Activated naive CD8-positive, alpha-beta T cell treated with anti-CD3 and anti-CD28 coated beads, Interleukin-2, amount 50 U/mL, for 24 hours (primary cell): ENCODE measurements around the gene PLA2G6.

ENCODE experiments used
- ATAC-seq: fragments of 150-1000 bp; cut with Tn5 transposase; one replicate; pipeline ENCODE4 v1.10.0; 2021
- DNase-seq: peaks from one replicate; pipeline ENCODE4 v3.0.0; 2021
- H3K27ac Mint-ChIP-seq: one replicate; pipeline ENCODE4 v1.8.0; 2021; ENCODE audit warnings: mild to moderate bottlenecking, mixed read lengths
- H3K27me3 Mint-ChIP-seq: one replicate; pipeline ENCODE4 v1.8.0; 2021; ENCODE audit warnings: mixed read lengths
- H3K36me3 Mint-ChIP-seq: one replicate; pipeline ENCODE4 v1.8.0; 2021; ENCODE audit warnings: low read depth, mixed read lengths
- H3K4me1 Mint-ChIP-seq: one replicate; pipeline ENCODE4 v1.8.0; 2021; ENCODE audit warnings: mixed read lengths
- H3K4me3 Mint-ChIP-seq: one replicate; pipeline ENCODE4 v1.8.0; 2021; ENCODE audit warnings: mild to moderate bottlenecking, moderate library complexity, mixed read lengths
- H3K9me3 Mint-ChIP-seq: one replicate; pipeline ENCODE4 v1.8.0; 2021; ENCODE audit warnings: mixed read lengths

Gene PLA2G6, protein sequence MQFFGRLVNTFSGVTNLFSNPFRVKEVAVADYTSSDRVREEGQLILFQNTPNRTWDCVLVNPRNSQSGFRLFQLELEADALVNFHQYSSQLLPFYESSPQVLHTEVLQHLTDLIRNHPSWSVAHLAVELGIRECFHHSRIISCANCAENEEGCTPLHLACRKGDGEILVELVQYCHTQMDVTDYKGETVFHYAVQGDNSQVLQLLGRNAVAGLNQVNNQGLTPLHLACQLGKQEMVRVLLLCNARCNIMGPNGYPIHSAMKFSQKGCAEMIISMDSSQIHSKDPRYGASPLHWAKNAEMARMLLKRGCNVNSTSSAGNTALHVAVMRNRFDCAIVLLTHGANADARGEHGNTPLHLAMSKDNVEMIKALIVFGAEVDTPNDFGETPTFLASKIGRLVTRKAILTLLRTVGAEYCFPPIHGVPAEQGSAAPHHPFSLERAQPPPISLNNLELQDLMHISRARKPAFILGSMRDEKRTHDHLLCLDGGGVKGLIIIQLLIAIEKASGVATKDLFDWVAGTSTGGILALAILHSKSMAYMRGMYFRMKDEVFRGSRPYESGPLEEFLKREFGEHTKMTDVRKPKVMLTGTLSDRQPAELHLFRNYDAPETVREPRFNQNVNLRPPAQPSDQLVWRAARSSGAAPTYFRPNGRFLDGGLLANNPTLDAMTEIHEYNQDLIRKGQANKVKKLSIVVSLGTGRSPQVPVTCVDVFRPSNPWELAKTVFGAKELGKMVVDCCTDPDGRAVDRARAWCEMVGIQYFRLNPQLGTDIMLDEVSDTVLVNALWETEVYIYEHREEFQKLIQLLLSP

DNA sequence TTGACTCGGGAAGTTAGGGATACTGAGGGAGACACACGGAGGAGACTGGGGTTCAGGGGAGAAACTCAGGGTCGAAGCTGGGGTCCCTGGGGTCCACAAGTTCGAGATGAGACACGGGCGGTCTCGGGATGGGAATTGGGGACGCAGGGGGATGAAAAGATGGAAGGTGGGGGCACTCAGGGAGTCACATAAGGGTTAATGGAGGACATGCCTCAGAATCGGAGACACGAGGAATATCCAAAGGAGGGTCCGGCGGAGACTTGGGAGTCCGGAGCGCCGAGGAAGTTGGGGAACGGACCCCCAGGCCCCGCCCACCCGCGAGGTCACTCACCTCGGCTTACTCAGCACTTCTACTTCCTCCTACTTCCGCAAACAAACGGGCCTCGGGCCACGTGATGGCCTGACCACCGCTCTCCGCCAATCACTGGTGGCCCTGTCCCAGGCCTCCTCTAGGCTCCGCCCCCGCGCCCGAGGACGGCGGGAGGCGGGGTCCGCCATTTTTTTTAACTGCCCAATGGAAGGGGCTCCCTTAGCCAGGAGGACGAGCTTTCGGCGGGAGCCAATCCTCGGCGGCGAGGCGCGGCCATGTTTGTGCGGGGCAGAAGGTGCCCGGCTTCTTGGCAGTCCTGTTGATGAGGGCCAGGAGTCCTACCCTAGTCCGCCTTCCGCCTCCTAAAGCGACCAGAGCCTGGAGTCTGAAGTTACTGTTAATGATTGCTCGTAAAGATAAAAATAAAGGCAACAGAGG lies at the start of gene PLA2G6:
Gene PLA2G6, minus strand, starts transcription at position 378 of the 748 bp plus-strand sequence. CDS start 12,404 bp downstream, outside the sequence.
- Mint-ChIP-seq H3K4me3 (peak within 1 kb of the TSS; percentile 95), H3K27me3 (peaks cover 3% of the 10 kb centered on the region), H3K27ac (peak within 1 kb of the TSS; percentile 92), H3K4me1 (peaks cover 53% of the 10 kb centered on the region), H3K9me3 (no peaks in the 10 kb centered on the region), H3K36me3 (no peaks in the 10 kb centered on the region)
- ATAC-seq = peak; percentile 92
- peak; percentile 98 for DNase-seq

DNA sequence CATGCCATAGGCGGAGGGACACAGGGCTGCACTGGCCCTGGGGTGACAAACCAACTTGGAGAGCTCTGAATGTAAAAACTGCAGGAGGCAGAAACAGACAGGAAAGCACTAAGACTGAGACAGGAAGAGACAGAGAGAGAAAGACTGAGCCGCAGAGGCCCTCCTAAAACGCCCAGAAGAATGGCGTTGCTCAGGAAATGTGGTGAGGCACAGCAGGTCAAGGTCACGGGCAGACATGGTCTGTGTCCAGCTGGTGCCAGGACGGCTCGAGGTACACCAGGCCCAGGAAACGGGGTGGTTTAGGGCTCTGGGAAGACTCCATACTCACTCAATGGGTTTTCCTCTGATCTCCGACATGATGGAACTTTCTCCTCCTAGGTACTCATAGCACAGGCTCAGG lies 49.3 kb upstream of the PLA2G6 start:
- DNase-seq = no peak
- ATAC-seq = no peak
- H3K27ac Mint-ChIP-seq = no peak overlapping the region
- peaks cover 4% of the 10 kb centered on the region for H3K36me3 Mint-ChIP-seq
- H3K27me3 Mint-ChIP-seq = no peaks in the 10 kb centered on the region
- H3K9me3 Mint-ChIP-seq = no peaks in the 10 kb centered on the region
- H3K4me1 Mint-ChIP-seq = peaks cover 6% of the 10 kb centered on the region
- no peak overlapping the region for H3K4me3 Mint-ChIP-seq

DNA sequence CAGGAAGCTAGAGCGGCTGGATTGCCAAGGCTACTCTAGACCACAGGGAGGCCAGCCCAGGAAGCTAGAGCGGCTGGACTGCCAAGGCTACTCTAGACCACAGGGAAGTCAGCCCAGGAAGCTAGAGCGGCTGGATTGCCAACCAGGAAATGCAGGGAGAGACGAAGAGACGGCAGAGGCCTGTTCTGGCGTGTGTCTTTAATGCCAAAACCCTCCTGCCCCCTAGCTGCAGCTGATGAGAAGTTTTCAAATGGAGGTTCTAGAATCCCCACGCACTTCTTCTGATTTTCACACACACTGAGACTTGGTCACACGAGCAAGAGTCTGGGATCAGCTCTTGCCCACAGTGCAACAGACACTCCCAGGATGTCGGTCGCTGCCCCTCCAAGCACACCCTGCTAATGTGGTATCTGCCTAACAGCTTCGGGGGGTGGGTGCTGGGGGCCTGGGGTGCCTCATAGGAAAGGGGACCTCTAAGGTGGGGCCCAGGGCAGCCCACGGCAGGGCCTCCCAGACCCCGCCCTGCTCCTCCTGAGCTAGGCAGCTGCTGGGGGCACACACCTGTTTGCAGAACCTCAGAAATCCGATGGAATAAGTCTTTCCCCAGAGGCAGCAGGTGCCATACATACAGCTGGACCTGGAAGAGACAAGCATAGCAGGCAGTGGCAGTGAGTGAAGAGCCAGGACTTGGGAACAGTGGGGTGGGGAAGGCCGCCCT lies 48.6 kb upstream of the PLA2G6 start:
- Mint-ChIP-seq H3K4me1 (peaks cover 6% of the 10 kb centered on the region), H3K4me3 (no peak overlapping the region), H3K36me3 (peaks cover 4% of the 10 kb centered on the region), H3K27ac (no peak overlapping the region), H3K9me3 (no peaks in the 10 kb centered on the region), H3K27me3 (no peaks in the 10 kb centered on the region)
- DNase-seq = peak; percentile 22
- ATAC-seq = peak; percentile 31

DNA sequence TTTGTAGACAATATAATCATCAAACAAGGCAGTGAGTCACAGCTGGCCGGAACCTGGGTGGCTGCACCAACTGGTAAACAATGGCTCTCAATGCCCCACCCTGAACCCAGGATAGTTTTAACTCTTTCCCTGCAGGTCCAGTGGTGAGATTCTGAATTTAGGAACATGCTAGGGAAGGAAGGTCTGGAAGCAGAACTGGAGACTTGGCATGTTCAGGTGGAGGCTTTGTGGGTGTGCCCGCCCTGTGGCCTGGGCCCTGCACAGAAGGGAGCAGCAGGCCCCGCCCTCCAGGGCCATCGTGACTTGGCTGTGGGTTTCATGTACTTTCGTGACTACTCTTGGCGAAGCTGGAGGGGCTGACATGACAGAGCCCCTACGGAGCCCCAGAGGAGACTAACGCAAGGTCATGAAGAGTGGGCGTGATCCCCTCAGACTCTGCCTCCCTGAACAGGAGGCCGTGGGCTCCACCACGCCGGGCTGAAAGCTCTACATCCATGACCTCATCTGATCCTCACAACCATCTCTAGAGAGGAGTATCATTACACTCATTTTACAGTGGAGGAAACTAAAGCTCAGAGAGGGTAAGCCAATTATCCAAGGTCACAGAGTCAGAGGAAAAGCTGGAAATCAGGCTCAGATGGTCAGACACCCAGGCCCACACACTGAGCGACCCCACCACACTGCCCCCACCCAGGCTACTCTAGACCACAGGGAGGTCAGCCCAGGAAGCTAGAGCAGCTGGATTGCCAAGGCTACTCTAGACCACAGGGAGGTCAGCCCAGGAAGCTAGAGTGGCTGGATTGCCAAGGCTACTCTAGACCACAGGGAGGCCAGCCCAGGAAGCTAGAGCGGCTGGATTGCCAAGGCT lies 47.5 kb upstream of the PLA2G6 start:
- H3K4me1 Mint-ChIP-seq = peaks cover 6% of the 10 kb centered on the region
- no peak overlapping the region for H3K27ac Mint-ChIP-seq
- H3K4me3 Mint-ChIP-seq = no peak overlapping the region
- ATAC-seq (peak; percentile 4), DNase-seq (no peak)
- no peaks in the 10 kb centered on the region for H3K27me3 Mint-ChIP-seq
- peaks cover 4% of the 10 kb centered on the region for H3K36me3 Mint-ChIP-seq
- no peaks in the 10 kb centered on the region for H3K9me3 Mint-ChIP-seq

DNA sequence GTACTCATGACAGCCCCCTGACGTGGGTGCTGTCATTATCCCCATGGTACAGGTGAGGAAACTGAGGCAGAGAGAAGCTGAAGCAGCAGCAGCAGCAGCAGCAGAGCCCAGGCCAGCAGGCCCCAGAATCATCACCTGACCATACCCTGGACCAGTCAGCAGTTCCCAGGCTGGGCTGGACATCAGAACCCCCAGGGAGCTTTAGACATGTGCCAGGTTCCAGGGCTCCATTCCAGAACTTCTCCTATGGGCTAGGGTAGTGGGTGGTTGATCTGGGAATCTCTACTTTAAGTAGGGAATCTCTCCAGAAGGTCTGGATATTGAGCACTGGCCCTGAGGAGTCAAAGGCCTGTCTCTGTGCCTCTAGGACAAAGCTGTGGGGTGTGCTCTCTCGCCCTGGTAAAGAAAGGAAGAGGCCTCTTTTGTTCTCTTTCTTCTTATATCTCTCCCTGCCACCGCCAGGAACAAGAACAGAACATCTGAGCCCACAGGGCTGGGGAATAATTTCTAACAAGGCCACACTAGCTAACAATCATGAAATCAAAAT lies 46.8 kb upstream of the PLA2G6 start:
- ATAC-seq = no peak
- Mint-ChIP-seq H3K36me3 (peaks cover 4% of the 10 kb centered on the region), H3K27me3 (no peaks in the 10 kb centered on the region), H3K9me3 (no peaks in the 10 kb centered on the region), H3K4me1 (peaks cover 6% of the 10 kb centered on the region), H3K4me3 (no peak overlapping the region), H3K27ac (no peak overlapping the region)
- DNase-seq = no peak

DNA sequence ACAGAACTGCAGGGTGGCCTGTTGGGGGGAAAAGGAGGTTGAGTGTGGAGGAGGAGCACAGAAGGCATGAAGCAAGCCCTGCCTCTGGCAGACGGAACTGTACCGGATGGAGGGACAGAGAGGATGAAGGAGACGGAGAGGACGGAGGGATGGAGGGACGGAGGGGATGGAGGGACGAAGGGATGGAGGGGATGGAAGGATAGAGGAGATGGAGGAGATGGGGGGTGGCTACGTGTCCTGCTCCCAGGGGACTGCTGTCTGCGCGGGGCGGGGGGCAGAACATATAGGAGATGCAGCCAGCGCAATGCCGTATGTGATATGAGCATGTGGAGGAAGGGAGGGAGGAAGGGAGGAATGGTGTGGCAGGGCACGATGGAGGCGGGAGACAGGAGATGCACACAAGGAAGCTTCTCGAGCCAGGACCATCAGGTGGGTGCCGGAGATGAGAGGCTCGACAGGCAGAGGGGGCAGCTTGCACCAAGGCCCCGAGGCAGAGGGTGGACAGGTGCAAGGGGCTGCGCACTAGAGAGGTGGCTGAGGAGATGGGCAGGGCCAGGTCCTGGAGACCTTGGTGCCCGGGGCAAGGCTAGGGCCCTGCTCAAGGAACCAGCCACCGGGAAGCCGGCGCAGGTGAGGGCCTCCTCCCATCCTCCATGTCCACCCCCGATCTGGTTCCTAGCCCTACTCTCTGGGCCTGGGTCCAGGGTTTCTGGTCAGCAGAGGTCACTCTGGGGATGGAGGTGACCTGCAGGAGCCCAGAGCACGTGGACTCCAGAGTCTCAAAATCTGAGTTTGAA lies 45.4 kb upstream of the PLA2G6 start:
- ATAC-seq (no peak), DNase-seq (no peak)
- peaks cover 6% of the 10 kb centered on the region for H3K4me1 Mint-ChIP-seq
- H3K27me3 Mint-ChIP-seq = no peaks in the 10 kb centered on the region
- no peak overlapping the region for H3K4me3 Mint-ChIP-seq
- H3K27ac Mint-ChIP-seq = no peak overlapping the region
- no peaks in the 10 kb centered on the region for H3K9me3 Mint-ChIP-seq
- peaks cover 4% of the 10 kb centered on the region for H3K36me3 Mint-ChIP-seq

DNA sequence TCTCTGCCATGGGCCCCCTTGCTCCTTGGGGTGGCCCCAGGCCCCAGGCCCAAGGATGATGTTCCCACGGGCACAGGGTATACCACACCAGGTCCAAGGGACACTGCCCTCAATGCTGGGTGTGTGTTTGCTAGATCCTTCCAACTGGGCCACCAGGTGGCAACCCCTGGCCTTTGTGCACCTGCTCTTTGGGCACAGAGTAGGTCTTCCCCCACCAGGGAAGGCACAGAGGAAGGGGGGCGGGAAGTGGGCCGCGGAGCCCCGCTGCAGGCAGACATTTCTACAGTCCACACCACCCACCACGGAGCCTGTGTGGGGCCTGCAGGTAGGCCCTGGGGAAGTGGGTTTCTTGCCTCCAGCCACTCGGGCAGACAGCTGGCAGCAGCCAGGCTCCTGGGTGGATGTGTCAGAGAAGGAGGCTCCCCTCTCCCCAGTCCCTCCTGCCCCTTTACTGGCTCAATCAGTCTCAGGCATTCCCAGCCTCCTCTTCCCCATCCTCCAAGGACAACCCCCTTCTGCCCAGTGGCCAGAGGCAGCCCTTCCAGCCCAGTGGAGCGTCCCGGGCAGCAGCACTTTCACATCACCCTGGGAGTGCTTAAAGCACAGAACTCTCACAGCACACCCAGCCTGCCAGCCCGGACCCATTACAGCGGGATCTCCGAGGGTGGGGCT lies 41.8 kb upstream of the PLA2G6 start:
- peaks cover 11% of the 10 kb centered on the region for H3K4me1 Mint-ChIP-seq
- no peaks in the 10 kb centered on the region for H3K36me3 Mint-ChIP-seq
- no peak overlapping the region for H3K27ac Mint-ChIP-seq
- no peak for ATAC-seq
- H3K4me3 Mint-ChIP-seq = no peak overlapping the region
- no peak for DNase-seq
- no peaks in the 10 kb centered on the region for H3K27me3 Mint-ChIP-seq
- H3K9me3 Mint-ChIP-seq = no peaks in the 10 kb centered on the region

DNA sequence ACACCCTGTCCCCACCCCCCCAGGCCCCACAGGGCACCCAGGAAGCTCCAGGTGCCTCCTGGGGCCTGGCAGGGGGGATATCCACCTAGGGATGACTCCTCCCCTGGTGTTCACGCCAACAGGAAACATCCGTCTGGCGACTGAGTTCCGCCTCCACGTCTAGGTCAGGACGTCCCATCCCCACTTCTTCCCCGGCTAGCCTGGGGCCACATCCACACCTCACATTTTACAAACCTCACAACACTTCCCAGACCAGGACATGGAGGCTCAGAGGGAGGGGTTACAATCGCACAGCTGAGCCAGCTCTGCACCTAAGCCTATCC lies 41.1 kb upstream of the PLA2G6 start:
- Mint-ChIP-seq H3K4me3 (no peak overlapping the region), H3K9me3 (no peaks in the 10 kb centered on the region), H3K27ac (no peak overlapping the region), H3K27me3 (no peaks in the 10 kb centered on the region), H3K4me1 (peaks cover 16% of the 10 kb centered on the region), H3K36me3 (no peaks in the 10 kb centered on the region)
- DNase-seq (no peak), ATAC-seq (no peak)

DNA sequence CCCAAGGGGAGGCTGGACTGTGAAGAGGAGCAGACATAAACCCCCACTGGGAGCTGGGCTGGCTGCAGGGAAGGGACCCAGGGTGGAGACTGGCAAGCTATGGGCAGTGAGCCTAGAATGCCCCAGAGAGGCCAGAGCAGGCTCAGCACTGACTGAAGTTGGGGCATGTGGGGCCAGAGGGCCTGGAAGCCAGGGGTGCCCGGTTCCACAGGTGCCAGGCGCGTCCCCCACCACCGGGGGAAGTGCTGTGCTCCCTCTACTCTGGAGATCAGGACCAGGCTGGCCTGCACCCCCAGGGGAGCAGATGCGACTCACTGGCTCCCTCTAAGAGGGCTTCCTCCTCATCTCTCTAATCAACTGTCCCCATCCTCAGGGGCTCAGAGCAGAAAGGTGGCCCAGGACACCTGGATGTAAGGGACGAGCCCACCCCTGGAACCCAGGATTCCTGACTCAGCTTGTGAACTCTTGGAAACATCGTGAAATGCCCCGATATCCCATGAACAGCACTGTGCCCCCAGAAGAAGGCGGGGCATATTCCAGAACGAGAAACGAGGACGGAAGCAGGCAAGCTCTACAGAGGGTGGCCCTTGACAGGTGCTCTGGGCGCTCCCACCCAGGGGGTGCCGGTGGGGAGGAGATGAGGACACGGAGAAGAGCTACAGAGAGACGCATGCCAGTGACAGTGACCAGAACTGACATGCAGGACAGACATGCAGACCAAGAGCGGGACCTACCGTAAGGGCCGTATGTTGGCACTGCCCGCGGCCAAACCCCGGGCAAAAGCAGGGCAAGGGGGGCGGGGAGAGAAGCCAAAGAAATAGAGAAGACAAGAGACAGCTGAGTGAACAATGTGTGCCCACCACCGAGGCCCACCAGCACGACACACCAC lies 40.5 kb upstream of the PLA2G6 start:
- no peaks in the 10 kb centered on the region for H3K27me3 Mint-ChIP-seq
- DNase-seq (no peak), ATAC-seq (no peak)
- no peaks in the 10 kb centered on the region for H3K36me3 Mint-ChIP-seq
- peak overlapping the region; percentile 30 for H3K27ac Mint-ChIP-seq
- no peaks in the 10 kb centered on the region for H3K9me3 Mint-ChIP-seq
- no peak overlapping the region for H3K4me3 Mint-ChIP-seq
- H3K4me1 Mint-ChIP-seq = peaks cover 16% of the 10 kb centered on the region

DNA sequence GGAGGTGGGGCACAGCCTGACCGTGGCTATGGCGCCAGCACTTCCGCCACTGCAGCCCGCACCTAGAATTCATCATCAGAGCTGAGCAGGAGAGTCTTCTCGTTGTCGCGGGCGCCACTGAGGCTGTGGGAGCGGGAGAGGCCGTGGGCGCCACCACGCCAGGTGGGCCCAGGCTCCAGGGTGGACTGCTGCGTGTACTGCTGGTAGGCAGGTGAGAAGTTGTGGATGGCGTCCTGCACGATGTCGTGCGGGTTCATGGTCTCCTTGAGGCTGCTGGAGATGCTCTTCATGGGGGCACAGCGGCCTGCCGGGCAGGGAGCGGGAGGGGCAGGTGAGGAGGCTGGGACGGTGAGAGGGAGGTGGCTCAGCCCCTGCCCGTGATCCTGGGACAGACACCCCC lies 39.8 kb upstream of the PLA2G6 start:
- ATAC-seq (no peak), DNase-seq (no peak)
- Mint-ChIP-seq H3K27ac (no peak overlapping the region), H3K36me3 (no peaks in the 10 kb centered on the region), H3K4me1 (peaks cover 16% of the 10 kb centered on the region), H3K9me3 (no peaks in the 10 kb centered on the region), H3K27me3 (no peaks in the 10 kb centered on the region), H3K4me3 (no peak overlapping the region)

DNA sequence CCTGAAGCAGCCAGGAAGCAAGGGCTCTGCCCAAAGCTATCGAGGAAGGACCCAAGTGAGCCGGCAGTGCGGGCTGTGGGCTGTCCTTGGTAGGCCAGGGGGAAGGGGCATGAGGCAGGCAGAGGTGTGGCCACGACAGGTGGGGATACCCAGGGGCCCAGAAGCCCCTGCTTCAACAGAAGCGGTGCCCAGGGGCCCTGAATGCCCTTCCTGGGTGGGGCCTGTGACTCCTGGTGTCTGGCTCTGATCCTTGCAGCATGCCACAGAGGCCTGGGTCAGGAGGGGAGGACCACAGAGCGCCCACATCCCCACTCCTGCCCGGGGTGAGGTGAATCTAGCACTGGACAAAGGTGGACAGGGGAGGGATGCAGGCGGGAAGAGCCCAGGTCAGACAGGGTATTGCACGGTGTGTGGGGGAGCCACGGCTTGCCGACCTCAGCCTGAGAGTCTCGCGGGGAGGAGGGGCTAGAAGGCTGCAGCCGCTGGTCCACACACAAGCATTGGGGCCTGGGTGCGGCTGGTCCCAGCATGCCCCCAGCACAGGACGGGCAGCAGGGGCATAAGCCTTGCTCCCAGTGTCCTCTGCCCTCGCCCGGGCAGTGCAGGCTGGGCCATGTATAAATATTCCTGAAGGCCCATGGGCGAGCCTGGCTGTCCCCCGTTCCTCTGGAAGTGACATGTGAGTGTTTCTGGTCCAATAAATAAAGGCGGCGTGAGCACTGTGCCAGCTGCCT lies 39.2 kb upstream of the PLA2G6 start:
- no peak overlapping the region for H3K4me3 Mint-ChIP-seq
- no peaks in the 10 kb centered on the region for H3K36me3 Mint-ChIP-seq
- no peak overlapping the region for H3K27ac Mint-ChIP-seq
- no peak for ATAC-seq
- no peak for DNase-seq
- no peaks in the 10 kb centered on the region for H3K9me3 Mint-ChIP-seq
- H3K4me1 Mint-ChIP-seq = peaks cover 16% of the 10 kb centered on the region
- H3K27me3 Mint-ChIP-seq = no peaks in the 10 kb centered on the region
